Suprapubic skin (tissue), 4 donors: ENCODE results near the gene GALC. TPM values are rescaled to one million over a fixed set of nuclear protein-coding genes. Genes with fewer than 3 reads are reported as not detected.

Experiments
- DNase-seq, 2 donors: peaks; one replicate each; pipeline ENCODE4 v3.0.0-alpha.2; 2019; ENCODE audit warnings: low spot score in 2 of 2
- H3K27ac ChIP-seq: fragments of 200-600 bp; sonication (generic); one replicate; pipeline ENCODE4 v1.5.1; 2019
- H3K27me3 ChIP-seq: fragments of 200-600 bp; sonication (generic); one replicate; pipeline ENCODE4 v1.5.1; 2019
- H3K36me3 ChIP-seq: fragments of 200-600 bp; sonication (generic); one replicate; pipeline ENCODE4 v1.5.1; 2019
- H3K4me1 ChIP-seq: fragments of 200-600 bp; sonication (generic); one replicate; pipeline ENCODE4 v1.5.1; 2019
- H3K4me3 ChIP-seq: fragments of 200-600 bp; sonication (generic); one replicate; pipeline ENCODE4 v1.5.1; 2019; ENCODE audit warnings: mild to moderate bottlenecking
- H3K9me3 ChIP-seq: fragments of 200-600 bp; sonication (generic); one replicate; pipeline ENCODE4 v1.5.1; 2019
- CTCF ChIP-seq, 2 donors: fragments of 200-600 bp in 1 of 2; fragments of 450-650 bp in 1 of 2; sonication (generic) in 1 of 2; IDR thresholded peaks; one replicate each; pipeline ENCODE4 v1.5.1; 2016 to 2019; ENCODE audit warnings: antibody characterized with exemption in 2 of 2, mild to moderate bottlenecking in 1 of 2, moderate library complexity in 1 of 2
- EP300 ChIP-seq: sonication (generic); formaldehyde crosslinking; IDR thresholded peaks from one replicate; pipeline ENCODE4 v1.6.1; 2017; ENCODE audit warnings: antibody characterized with exemption
- POLR2A ChIP-seq, 2 donors: fragments of 450-650 bp; IDR thresholded peaks; one replicate each; pipeline ENCODE4 v1.6.1; 2017; ENCODE audit warnings: antibody characterized with exemption in 2 of 2, mild to moderate bottlenecking in 2 of 2, moderate library complexity in 2 of 2
- POLR2AphosphoS5 ChIP-seq, 3 donors: sonication (generic); formaldehyde crosslinking; IDR thresholded peaks; one replicate each; pipeline ENCODE4 v1.6.1; 2017; ENCODE audit warnings: antibody characterized with exemption in 3 of 3
- WGBS: methylation state at CpG from one replicate; pipeline ENCODE4 v1.1.5; 2018; 5-methylcytosine and 5-hydroxymethylcytosine counted together
- total RNA-seq, 4 donors: library from RNA; depleted of rRNA; stranded (reverse); fragments of >200 nt; gene quantifications; one replicate each; pipeline ENCODE4 v1.1.0, GENCODE V29; 2016

GALC gene
- total RNA-seq, 4 donors from 2014 or later: 15.0 to 19.5 (median 17.4) TPM

GRCh38 chr14:88003425-88003824 is 10.4 kb upstream of the GALC start:
- TF ChIP-seq EP300 (no peak), POLR2A (IDR thresholded peaks at IDR 0.05) (no peak), POLR2AphosphoS5 (IDR thresholded peaks at IDR 0.05) (no peak), CTCF (IDR thresholded peaks at IDR 0.05) (no peak)
- Histone ChIP-seq H3K27ac (no peak overlapping the region), H3K4me3 (no peak overlapping the region), H3K36me3 (no peaks in the 10 kb centered on the region), H3K27me3 (no peaks in the 10 kb centered on the region), H3K4me1 (no peaks in the 10 kb centered on the region), H3K9me3 (no peaks in the 10 kb centered on the region)
- 86% methylated on average over 4 of the region's 4 CpGs for WGBS
- no peak for DNase-seq

GRCh38 chr14:88002421-88003075 is 9.6 kb upstream of the GALC start:
- no peak for TF ChIP-seq EP300
- TF ChIP-seq POLR2A (IDR thresholded peaks at IDR 0.05): no peak
- no peak for TF ChIP-seq POLR2AphosphoS5 (IDR thresholded peaks at IDR 0.05)
- no peak for TF ChIP-seq CTCF (IDR thresholded peaks at IDR 0.05)
- no peaks in the 10 kb centered on the region for H3K27me3 ChIP-seq
- H3K4me1 ChIP-seq: no peaks in the 10 kb centered on the region
- 84% methylated on average over 4 of the region's 4 CpGs for WGBS
- no peak overlapping the region for H3K27ac ChIP-seq
- no peak for DNase-seq
- no peaks in the 10 kb centered on the region for H3K9me3 ChIP-seq
- H3K36me3 ChIP-seq: no peaks in the 10 kb centered on the region
- no peak overlapping the region for H3K4me3 ChIP-seq

- Histone ChIP-seq H3K4me3 (no peak overlapping the region), H3K9me3 (no peaks in the 10 kb centered on the region), H3K27me3 (no peaks in the 10 kb centered on the region), H3K27ac (no peak overlapping the region), H3K36me3 (no peaks in the 10 kb centered on the region), H3K4me1 (no peaks in the 10 kb centered on the region)
- 93% methylated on average over 2 of the region's 2 CpGs for WGBS
- no peak for DNase-seq
- TF ChIP-seq POLR2AphosphoS5 (IDR thresholded peaks at IDR 0.05): no peak
These were observed 6.3 kb upstream of the GALC start for GRCh38 chr14:87999277-87999676.

GRCh38 chr14:87998482-87998881 is 5.5 kb upstream of the GALC start:
- Histone ChIP-seq H3K27me3 (no peaks in the 10 kb centered on the region), H3K9me3 (no peaks in the 10 kb centered on the region), H3K36me3 (no peaks in the 10 kb centered on the region), H3K4me3 (no peak overlapping the region), H3K4me1 (peaks cover 2% of the 10 kb centered on the region), H3K27ac (no peak overlapping the region)
- no peak for DNase-seq
- no peak for TF ChIP-seq CTCF (IDR thresholded peaks at IDR 0.05)
- no peak for TF ChIP-seq EP300
- no peak for TF ChIP-seq POLR2AphosphoS5 (IDR thresholded peaks at IDR 0.05)
- no peak for TF ChIP-seq POLR2A (IDR thresholded peaks at IDR 0.05)

GRCh38 chr14:87996291-87996592 is 3.3 kb upstream of the GALC start:
- TF ChIP-seq POLR2A (IDR thresholded peaks at IDR 0.05) (no peak), CTCF (IDR thresholded peaks at IDR 0.05) (no peak), EP300 (no peak), POLR2AphosphoS5 (IDR thresholded peaks at IDR 0.05) (no peak)
- Histone ChIP-seq H3K4me1 (peaks cover 13% of the 10 kb centered on the region), H3K36me3 (no peaks in the 10 kb centered on the region), H3K4me3 (no peak overlapping the region), H3K27me3 (no peaks in the 10 kb centered on the region), H3K27ac (no peak overlapping the region), H3K9me3 (no peaks in the 10 kb centered on the region)
- WGBS: 31% methylated on average over 1 of the region's 1 CpG
- DNase-seq: no peak
